Measurements from ENCODE around the gene TRPM6.

The TRPM6 gene

GRCh38 chr9:74821636-74822035 lies 66.1 kb downstream of the TRPM6 start:
- H3K79me2 ChIP-seq (ENCODE audit: low read length), result no peaks in the 10 kb centered on the region
- no peaks in the 10 kb centered on the region for H3K9me3 ChIP-seq (ENCODE audit: insufficient read depth, low read length)
- no peak overlapping the region for H2AFZ ChIP-seq (ENCODE audit: low read depth, low read length)
- H3K36me3 ChIP-seq (replicated peaks; ENCODE audit: low read depth, low read length), result no peaks in the 10 kb centered on the region
- no peaks in the 10 kb centered on the region for H4K20me1 ChIP-seq (ENCODE audit: insufficient read depth, low read length)
- no peaks in the 10 kb centered on the region for H3K4me1 ChIP-seq (ENCODE audit: low read length)
- H3K4me2 ChIP-seq (ENCODE audit: low read length), result no peak overlapping the region
- no peak overlapping the region for H3K27ac ChIP-seq (ENCODE audit: low read length)
- no peak for TF ChIP-seq EZH2phosphoT487 (IDR thresholded peaks at IDR 0.05; ENCODE audit: low read depth)
- no peak for TF ChIP-seq CTCF (IDR thresholded peaks at IDR 0.05; ENCODE audit: low read depth, low read length)
- peaks cover 13% of the 10 kb centered on the region for H3K27me3 ChIP-seq (ENCODE audit: low read depth, low read length)
- H3K9ac ChIP-seq (ENCODE audit: low read length), result no peak overlapping the region
- no peak overlapping the region for H3K4me3 ChIP-seq (ENCODE audit: low read length)

GRCh38 chr9:74817816-74818215 lies 69.9 kb downstream of the TRPM6 start:
- Histone ChIP-seq H4K20me1 (ENCODE audit: insufficient read depth, low read length) (no peaks in the 10 kb centered on the region), H3K4me1 (ENCODE audit: low read length) (no peaks in the 10 kb centered on the region), H3K36me3 (replicated peaks; ENCODE audit: low read depth, low read length) (no peaks in the 10 kb centered on the region), H3K4me2 (ENCODE audit: low read length) (no peak overlapping the region), H3K4me3 (ENCODE audit: low read length) (no peak overlapping the region), H3K27ac (ENCODE audit: low read length) (no peak overlapping the region), H3K79me2 (ENCODE audit: low read length) (no peaks in the 10 kb centered on the region), H2AFZ (ENCODE audit: low read depth, low read length) (no peak overlapping the region), H3K9me3 (ENCODE audit: insufficient read depth, low read length) (no peaks in the 10 kb centered on the region), H3K9ac (ENCODE audit: low read length) (no peak overlapping the region), H3K27me3 (ENCODE audit: low read depth, low read length) (peaks cover 17% of the 10 kb centered on the region)
- TF ChIP-seq CTCF (IDR thresholded peaks at IDR 0.05; ENCODE audit: low read depth, low read length) (no peak), EZH2phosphoT487 (IDR thresholded peaks at IDR 0.05; ENCODE audit: low read depth) (no peak)

GRCh38 chr9:74817281-74817810 lies 70.4 kb downstream of the TRPM6 start:
- H3K9me3 ChIP-seq (ENCODE audit: insufficient read depth, low read length), result no peaks in the 10 kb centered on the region
- H3K36me3 ChIP-seq (replicated peaks; ENCODE audit: low read depth, low read length), result no peaks in the 10 kb centered on the region
- H3K4me2 ChIP-seq (ENCODE audit: low read length), result no peak overlapping the region
- H3K4me3 ChIP-seq (ENCODE audit: low read length), result no peak overlapping the region
- no peaks in the 10 kb centered on the region for H4K20me1 ChIP-seq (ENCODE audit: insufficient read depth, low read length)
- H2AFZ ChIP-seq (ENCODE audit: low read depth, low read length), result no peak overlapping the region
- TF ChIP-seq CTCF (IDR thresholded peaks at IDR 0.05; ENCODE audit: low read depth, low read length) (no peak), EZH2phosphoT487 (IDR thresholded peaks at IDR 0.05; ENCODE audit: low read depth) (no peak)
- H3K27ac ChIP-seq (ENCODE audit: low read length), result no peak overlapping the region
- peaks cover 20% of the 10 kb centered on the region for H3K27me3 ChIP-seq (ENCODE audit: low read depth, low read length)
- no peak overlapping the region for H3K9ac ChIP-seq (ENCODE audit: low read length)
- no peaks in the 10 kb centered on the region for H3K79me2 ChIP-seq (ENCODE audit: low read length)
- H3K4me1 ChIP-seq (ENCODE audit: low read length), result no peaks in the 10 kb centered on the region

GRCh38 chr9:74810200-74810599 lies 77.5 kb downstream of the TRPM6 start:
- no peaks in the 10 kb centered on the region for H4K20me1 ChIP-seq (ENCODE audit: insufficient read depth, low read length)
- H2AFZ ChIP-seq (ENCODE audit: low read depth, low read length), result no peak overlapping the region
- H3K9me3 ChIP-seq (ENCODE audit: insufficient read depth, low read length), result no peaks in the 10 kb centered on the region
- TF ChIP-seq EZH2phosphoT487 (IDR thresholded peaks at IDR 0.05; ENCODE audit: low read depth) (no peak), CTCF (IDR thresholded peaks at IDR 0.05; ENCODE audit: low read depth, low read length) (no peak)
- H3K4me3 ChIP-seq (ENCODE audit: low read length), result no peak overlapping the region
- H3K4me2 ChIP-seq (ENCODE audit: low read length), result no peak overlapping the region
- H3K9ac ChIP-seq (ENCODE audit: low read length), result no peak overlapping the region
- no peak overlapping the region for H3K27ac ChIP-seq (ENCODE audit: low read length)
- no peaks in the 10 kb centered on the region for H3K79me2 ChIP-seq (ENCODE audit: low read length)
- H3K27me3 ChIP-seq (ENCODE audit: low read depth, low read length), result peaks cover 23% of the 10 kb centered on the region
- H3K4me1 ChIP-seq (ENCODE audit: low read length), result no peaks in the 10 kb centered on the region
- no peaks in the 10 kb centered on the region for H3K36me3 ChIP-seq (replicated peaks; ENCODE audit: low read depth, low read length)

Data from OCI-LY3 (cell line).